Neural progenitor cell (in vitro differentiated cells): ENCODE measurements around the gene GPR132. TPM values are rescaled to one million over a fixed set of nuclear protein-coding genes. Genes with fewer than 3 reads are reported as not detected.
A peak's percentile ranks its signal among the peaks of the same experiment; 100 is the strongest.

Experiments
- DNase-seq: peaks from one replicate; pipeline ENCODE4 v3.0.0-alpha.2; 2016; ENCODE audit warnings: low spot score
- H2AFZ ChIP-seq: fragments of 200-600 bp; sonication (generic); replicated peaks from 2 replicates; pipeline ENCODE4 v1.6.1; 2016; ENCODE audit warnings: antibody characterized with exemption
- H3F3A ChIP-seq: fragments of 200-600 bp; sonication (generic); 2 replicates; pipeline ENCODE4 v1.6.1; 2016; ENCODE audit warnings: antibody characterized with exemption, low read depth
- H3K27ac ChIP-seq: fragments of 200-600 bp; sonication (generic); 2 replicates; pipeline ENCODE4 v1.5.1; 2016; ENCODE audit warnings: mild to moderate bottlenecking
- H3K27me3 ChIP-seq: fragments of 200-600 bp; sonication (generic); 2 replicates; pipeline ENCODE4 v1.6.1; 2016; ENCODE audit warnings: mild to moderate bottlenecking, moderate library complexity
- H3K36me3 ChIP-seq: fragments of 200-600 bp; sonication (generic); 2 replicates; pipeline ENCODE4 v1.5.1; 2016
- H3K4me1 ChIP-seq: fragments of 200-600 bp; sonication (generic); 2 replicates; pipeline ENCODE4 v1.6.1; 2016; ENCODE audit warnings: mixed run types
- H3K4me2 ChIP-seq: fragments of 200-600 bp; sonication (generic); 2 replicates; pipeline ENCODE4 v1.6.1; 2016
- H3K4me3 ChIP-seq: fragments of 200-600 bp; sonication (generic); 2 replicates; pipeline ENCODE4 v1.5.1; 2016
- H3K79me2 ChIP-seq: fragments of 200-600 bp; sonication (generic); 2 replicates; pipeline ENCODE4 v1.6.1; 2016; ENCODE audit warnings: low read depth
- H3K9ac ChIP-seq: fragments of 200-600 bp; sonication (generic); 2 replicates; pipeline ENCODE4 v1.6.1; 2016
- H3K9me3 ChIP-seq: fragments of 200-600 bp; sonication (generic); 2 replicates; pipeline ENCODE4 v1.5.1; 2016; ENCODE audit warnings: low read depth
- H4K20me1 ChIP-seq: fragments of 200-600 bp; sonication (generic); 2 replicates; pipeline ENCODE4 v1.6.1; 2016; ENCODE audit warnings: low read depth
- H3K27ac Mint-ChIP-seq: 3 replicates; pipeline ENCODE4 v1.8.0; 2021; ENCODE audit warnings: mixed read lengths
- H3K27me3 Mint-ChIP-seq: 2 replicates; pipeline ENCODE4 v1.8.0; 2022; ENCODE audit warnings: low read depth, mild to moderate bottlenecking, inconsistent platforms, moderate library complexity, mixed read lengths; ENCODE audit not compliant: insufficient read depth
- H3K36me3 Mint-ChIP-seq: 3 replicates; pipeline ENCODE4 v1.8.0; 2021; ENCODE audit warnings: mixed read lengths
- H3K4me1 Mint-ChIP-seq: 3 replicates; pipeline ENCODE4 v1.8.0; 2021; ENCODE audit warnings: mixed read lengths
- H3K4me3 Mint-ChIP-seq: 3 replicates; pipeline ENCODE4 v1.8.0; 2021; ENCODE audit warnings: mild to moderate bottlenecking, moderate library complexity, mixed read lengths
- H3K9me3 Mint-ChIP-seq: 3 replicates; pipeline ENCODE4 v1.8.0; 2020; ENCODE audit warnings: mixed read lengths
- CTCF ChIP-seq: fragments of 200-600 bp; sonication (generic); IDR thresholded peaks from 2 replicates; pipeline ENCODE4 v1.5.1; 2017; ENCODE audit warnings: antibody characterized with exemption, mild to moderate bottlenecking
- EZH2 ChIP-seq: fragments of 200-600 bp; sonication (generic); IDR thresholded peaks from 2 replicates; pipeline ENCODE4 v1.6.1; 2017; ENCODE audit warnings: antibody characterized with exemption, mild to moderate bottlenecking, moderate library complexity
- EZH2phosphoT487 ChIP-seq: fragments of 200-600 bp; sonication (generic); IDR thresholded peaks from 2 replicates; pipeline ENCODE4 v1.6.1; 2017; ENCODE audit warnings: antibody characterized with exemption
- total RNA-seq: library from RNA; depleted of rRNA; stranded (reverse); fragments of >200 nt; gene quantifications from 2 replicates; pipeline ENCODE4 v1.2.3, GENCODE V29; 2015; ENCODE audit warnings: low replicate concordance

The GPR132 gene
- total RNA-seq, 1 donor from 2014 or later: 0.51 TPM

- Mint-ChIP-seq H3K27ac (peak within 1 kb of the TSS; percentile 97), H3K9me3 (no peaks in the 10 kb centered on the region), H3K4me1 (peaks cover 53% of the 10 kb centered on the region), H3K36me3 (peaks cover 17% of the 10 kb centered on the region), H3K27me3 (peaks cover 9% of the 10 kb centered on the region), H3K4me3 (peak within 1 kb of the TSS; percentile 97)
- no peaks in the 10 kb centered on the region for H3K9me3 ChIP-seq
- TF ChIP-seq EZH2phosphoT487 (no peak), EZH2 (no peak), CTCF (no peak)
- no peaks in the 10 kb centered on the region for H3K36me3 ChIP-seq
- peak within 1 kb of the TSS; percentile 79 for H3K9ac ChIP-seq
- H3K27ac ChIP-seq: peak within 1 kb of the TSS; percentile 79
- peak within 1 kb of the TSS; percentile 100 for H3K4me2 ChIP-seq
- peak; percentile 99 for DNase-seq
- peaks cover 62% of the 10 kb centered on the region for H3K79me2 ChIP-seq
- H2AFZ ChIP-seq: peak within 1 kb of the TSS; percentile 48
- H4K20me1 ChIP-seq: peaks cover 44% of the 10 kb centered on the region
- peak within 1 kb of the TSS; percentile 99 for H3K4me3 ChIP-seq
- peaks cover 27% of the 10 kb centered on the region for H3K4me1 ChIP-seq
- no peaks in the 10 kb centered on the region for H3K27me3 ChIP-seq
- peaks cover 26% of the 10 kb centered on the region for H3F3A ChIP-seq
Measured at GRCh38 chr14:105020815-105021655, 44.2 kb downstream of the GPR132 start, which contains the start of gene CDCA4. CDCA4 (minus strand) TSS chr14:105021083; CDS start chr14:105011929, 9,154 bp downstream.

DNA sequence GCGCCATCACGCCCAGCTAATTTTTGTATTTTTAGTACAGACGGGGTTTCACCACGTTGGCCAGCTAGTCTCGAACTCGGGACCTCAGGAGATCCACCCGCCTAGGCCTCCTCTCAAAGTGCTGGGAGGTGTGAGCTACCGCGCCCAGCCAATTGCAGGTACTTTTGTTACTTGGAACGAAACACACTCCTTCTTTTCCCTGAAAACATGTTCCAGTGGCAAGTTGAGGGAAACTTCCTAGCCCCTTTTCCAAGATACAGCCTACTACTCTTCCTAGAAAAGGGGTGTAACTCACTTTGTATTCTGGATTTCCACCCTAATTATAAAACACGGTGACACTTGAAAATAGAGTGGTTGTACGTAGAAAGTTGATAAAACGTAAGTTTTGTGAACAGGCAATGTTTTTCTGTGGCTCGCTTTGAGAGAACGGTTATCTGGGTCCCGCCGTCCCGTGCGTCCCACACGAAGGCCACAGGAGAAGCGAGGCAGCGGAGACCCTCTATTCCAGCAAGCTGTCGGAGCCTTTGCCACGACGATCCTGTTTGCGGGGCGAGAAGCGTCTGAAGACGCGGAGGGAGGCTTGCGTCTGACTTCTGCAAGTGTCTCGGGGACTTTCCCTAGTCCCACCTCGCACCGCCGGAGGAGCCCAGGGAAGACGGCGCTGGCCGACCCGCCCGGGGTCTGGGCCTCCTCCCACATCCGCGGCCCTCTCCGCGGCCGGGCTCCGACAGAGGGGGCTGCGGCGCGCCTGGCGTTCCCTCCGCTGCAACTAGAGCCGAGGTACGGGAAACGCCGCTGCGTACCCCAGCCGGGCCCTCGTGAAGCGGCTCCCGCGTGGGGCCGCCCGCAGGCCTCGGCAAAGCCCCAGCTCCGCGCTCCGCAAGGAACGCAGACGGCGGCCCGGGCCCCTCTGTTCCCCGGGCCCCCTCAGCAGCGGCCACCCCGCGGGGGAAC is 45.1 kb downstream of the GPR132 start:
- Histone ChIP-seq H3K27ac (peak overlapping the region; percentile 79), H4K20me1 (peaks cover 53% of the 10 kb centered on the region), H3K27me3 (no peaks in the 10 kb centered on the region), H3F3A (peaks cover 33% of the 10 kb centered on the region), H3K9ac (peak overlapping the region; percentile 79), H2AFZ (no peak overlapping the region), H3K4me3 (peak overlapping the region; percentile 99), H3K4me2 (peak overlapping the region; percentile 100), H3K36me3 (no peaks in the 10 kb centered on the region), H3K4me1 (peaks cover 36% of the 10 kb centered on the region), H3K79me2 (peaks cover 71% of the 10 kb centered on the region), H3K9me3 (no peaks in the 10 kb centered on the region)
- Mint-ChIP-seq H3K36me3 (peaks cover 19% of the 10 kb centered on the region), H3K27me3 (peaks cover 9% of the 10 kb centered on the region), H3K9me3 (no peaks in the 10 kb centered on the region), H3K4me1 (peaks cover 59% of the 10 kb centered on the region), H3K27ac (peak overlapping the region; percentile 93), H3K4me3 (peak overlapping the region; percentile 97)
- DNase-seq: peak; percentile 73
- TF ChIP-seq CTCF (peak; percentile 5), EZH2phosphoT487 (no peak)

- Mint-ChIP-seq H3K4me1 (peaks cover 68% of the 10 kb centered on the region), H3K27ac (no peak overlapping the region), H3K9me3 (no peaks in the 10 kb centered on the region), H3K36me3 (peaks cover 19% of the 10 kb centered on the region), H3K4me3 (peak overlapping the region; percentile 97), H3K27me3 (peaks cover 9% of the 10 kb centered on the region)
- peak overlapping the region; percentile 99 for H3K4me3 ChIP-seq
- DNase-seq: no peak
- no peak overlapping the region for H2AFZ ChIP-seq
- H3K36me3 ChIP-seq: no peaks in the 10 kb centered on the region
- H3K4me1 ChIP-seq: peaks cover 42% of the 10 kb centered on the region
- peak overlapping the region; percentile 100 for H3K4me2 ChIP-seq
- peaks cover 71% of the 10 kb centered on the region for H4K20me1 ChIP-seq
- H3F3A ChIP-seq: peaks cover 42% of the 10 kb centered on the region
- no peak for TF ChIP-seq CTCF
- TF ChIP-seq EZH2: no peak
- no peak for TF ChIP-seq EZH2phosphoT487
- H3K27me3 ChIP-seq: no peaks in the 10 kb centered on the region
- no peaks in the 10 kb centered on the region for H3K9me3 ChIP-seq
- no peak overlapping the region for H3K9ac ChIP-seq
- H3K79me2 ChIP-seq: peaks cover 89% of the 10 kb centered on the region
- H3K27ac ChIP-seq: no peak overlapping the region
Measured at GRCh38 chr14:105018414-105018813, 46.8 kb downstream of the GPR132 start.
